Measurements from ENCODE around the gene CCDC171.

DNA sequence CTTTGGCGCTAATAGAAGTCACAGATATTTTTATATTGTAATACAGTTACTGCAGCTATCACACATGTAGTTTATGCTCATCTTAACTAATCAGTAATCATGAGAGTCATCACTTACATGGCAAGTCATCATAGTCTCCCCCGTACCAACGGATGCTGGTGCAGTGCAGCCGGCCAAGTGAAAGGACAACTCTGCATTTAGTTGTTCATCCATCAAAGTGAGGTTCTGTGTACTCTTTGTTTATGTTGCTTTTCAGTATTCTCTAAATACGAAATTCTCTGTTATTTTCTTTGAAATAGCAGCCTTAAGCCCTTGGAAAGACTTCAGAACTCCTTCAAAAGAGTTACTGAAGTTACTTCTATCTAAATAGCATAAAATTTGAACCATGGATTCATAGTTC, 216.7 kb downstream of the CCDC171 start:
- TF ChIP-seq, protein P1, sequence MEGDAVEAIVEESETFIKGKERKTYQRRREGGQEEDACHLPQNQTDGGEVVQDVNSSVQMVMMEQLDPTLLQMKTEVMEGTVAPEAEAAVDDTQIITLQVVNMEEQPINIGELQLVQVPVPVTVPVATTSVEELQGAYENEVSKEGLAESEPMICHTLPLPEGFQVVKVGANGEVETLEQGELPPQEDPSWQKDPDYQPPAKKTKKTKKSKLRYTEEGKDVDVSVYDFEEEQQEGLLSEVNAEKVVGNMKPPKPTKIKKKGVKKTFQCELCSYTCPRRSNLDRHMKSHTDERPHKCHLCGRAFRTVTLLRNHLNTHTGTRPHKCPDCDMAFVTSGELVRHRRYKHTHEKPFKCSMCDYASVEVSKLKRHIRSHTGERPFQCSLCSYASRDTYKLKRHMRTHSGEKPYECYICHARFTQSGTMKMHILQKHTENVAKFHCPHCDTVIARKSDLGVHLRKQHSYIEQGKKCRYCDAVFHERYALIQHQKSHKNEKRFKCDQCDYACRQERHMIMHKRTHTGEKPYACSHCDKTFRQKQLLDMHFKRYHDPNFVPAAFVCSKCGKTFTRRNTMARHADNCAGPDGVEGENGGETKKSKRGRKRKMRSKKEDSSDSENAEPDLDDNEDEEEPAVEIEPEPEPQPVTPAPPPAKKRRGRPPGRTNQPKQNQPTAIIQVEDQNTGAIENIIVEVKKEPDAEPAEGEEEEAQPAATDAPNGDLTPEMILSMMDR (IDR thresholded peaks at IDR 0.05): no peak
- TF ChIP-seq POLR2A (IDR thresholded peaks at IDR 0.05): no peak
